DND-41 (cell line): ENCODE data around the gene TSSK6.

Experiments
- EZH2 ChIP-seq: IDR thresholded peaks from 3 replicates; pipeline ENCODE4 v1.6.1; 2012; ENCODE audit warnings: borderline replicate concordance, low read depth, mild to moderate bottlenecking, moderate library complexity, low read length, inconsistent platforms; ENCODE audit not compliant: severe bottlenecking
- TF ChIP-seq, protein P1 (sequence below): IDR thresholded peaks from 2 replicates; pipeline ENCODE4 v1.5.1; 2012; ENCODE audit warnings: borderline replicate concordance, low read length, moderate library complexity, mild to moderate bottlenecking; ENCODE audit not compliant: poor library complexity, severe bottlenecking; ENCODE audit errors: extremely low read depth

DNA sequence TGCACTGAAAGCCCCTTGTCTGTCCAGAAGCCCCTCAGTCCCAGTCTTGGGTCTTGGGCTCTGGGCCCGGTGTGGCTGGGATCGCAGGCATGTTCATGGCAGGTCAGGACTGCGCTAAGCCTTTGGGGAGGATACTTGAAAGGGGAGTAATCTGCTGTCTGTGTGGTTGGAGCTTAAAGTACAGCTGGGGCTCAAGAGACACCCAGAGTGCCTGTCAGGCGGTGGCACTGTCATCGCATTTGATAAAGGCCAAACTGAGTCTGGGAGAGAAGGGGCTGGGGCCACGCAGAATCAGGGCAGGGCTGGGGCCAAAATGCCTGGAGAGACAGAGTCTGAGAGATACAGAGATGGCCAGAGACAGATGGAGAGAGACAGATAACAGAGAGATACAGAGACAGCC lies 18.5 kb upstream of the TSSK6 start:
- TF ChIP-seq, protein P1, sequence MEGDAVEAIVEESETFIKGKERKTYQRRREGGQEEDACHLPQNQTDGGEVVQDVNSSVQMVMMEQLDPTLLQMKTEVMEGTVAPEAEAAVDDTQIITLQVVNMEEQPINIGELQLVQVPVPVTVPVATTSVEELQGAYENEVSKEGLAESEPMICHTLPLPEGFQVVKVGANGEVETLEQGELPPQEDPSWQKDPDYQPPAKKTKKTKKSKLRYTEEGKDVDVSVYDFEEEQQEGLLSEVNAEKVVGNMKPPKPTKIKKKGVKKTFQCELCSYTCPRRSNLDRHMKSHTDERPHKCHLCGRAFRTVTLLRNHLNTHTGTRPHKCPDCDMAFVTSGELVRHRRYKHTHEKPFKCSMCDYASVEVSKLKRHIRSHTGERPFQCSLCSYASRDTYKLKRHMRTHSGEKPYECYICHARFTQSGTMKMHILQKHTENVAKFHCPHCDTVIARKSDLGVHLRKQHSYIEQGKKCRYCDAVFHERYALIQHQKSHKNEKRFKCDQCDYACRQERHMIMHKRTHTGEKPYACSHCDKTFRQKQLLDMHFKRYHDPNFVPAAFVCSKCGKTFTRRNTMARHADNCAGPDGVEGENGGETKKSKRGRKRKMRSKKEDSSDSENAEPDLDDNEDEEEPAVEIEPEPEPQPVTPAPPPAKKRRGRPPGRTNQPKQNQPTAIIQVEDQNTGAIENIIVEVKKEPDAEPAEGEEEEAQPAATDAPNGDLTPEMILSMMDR, result peak; percentile 20
- TF ChIP-seq EZH2, result no peak
